Neural crest cell (in vitro differentiated cells): Measurements from ENCODE around the gene CTPS1. TPM values are rescaled to one million over a fixed set of nuclear protein-coding genes. Genes with fewer than 3 reads are reported as not detected.

Source experiments
- DNase-seq: peaks from one replicate; pipeline ENCODE4 v3.0.0; 2021; ENCODE audit warnings: low read depth, mixed read lengths, low spot score
- H3K27ac Mint-ChIP-seq: one replicate; pipeline ENCODE4 v1.8.0; 2021; ENCODE audit warnings: mild to moderate bottlenecking, mixed read lengths; ENCODE audit not compliant: unreplicated experiment
- H3K27me3 Mint-ChIP-seq: 2 replicates; pipeline ENCODE4 v1.8.0; 2021; ENCODE audit warnings: low read depth, mild to moderate bottlenecking, mixed read lengths
- H3K36me3 Mint-ChIP-seq: 2 replicates; pipeline ENCODE4 v1.8.0; 2021; ENCODE audit warnings: low read depth, mild to moderate bottlenecking, mixed read lengths
- H3K4me1 Mint-ChIP-seq: 2 replicates; pipeline ENCODE4 v1.8.0; 2021; ENCODE audit warnings: mixed read lengths
- H3K4me3 Mint-ChIP-seq: one replicate; pipeline ENCODE4 v1.8.0; 2021; ENCODE audit warnings: mild to moderate bottlenecking, mixed read lengths
- H3K9me3 Mint-ChIP-seq: 2 replicates; pipeline ENCODE4 v1.8.0; 2021; ENCODE audit warnings: mixed read lengths
- CTCF ChIP-seq: fragments of 200-600 bp; sonication (generic); conservative IDR thresholded peaks from 2 replicates; pipeline ENCODE4 v1.5.0; 2021; ENCODE audit warnings: antibody characterized with exemption, mild to moderate bottlenecking
- total RNA-seq: library from RNA; stranded (reverse); gene quantifications from 2 replicates; pipeline ENCODE4 v1.2.1, GENCODE V29; 2021

The CTPS1 gene
- total RNA-seq, 1 donor from 2014 or later, result 114 TPM

DNA sequence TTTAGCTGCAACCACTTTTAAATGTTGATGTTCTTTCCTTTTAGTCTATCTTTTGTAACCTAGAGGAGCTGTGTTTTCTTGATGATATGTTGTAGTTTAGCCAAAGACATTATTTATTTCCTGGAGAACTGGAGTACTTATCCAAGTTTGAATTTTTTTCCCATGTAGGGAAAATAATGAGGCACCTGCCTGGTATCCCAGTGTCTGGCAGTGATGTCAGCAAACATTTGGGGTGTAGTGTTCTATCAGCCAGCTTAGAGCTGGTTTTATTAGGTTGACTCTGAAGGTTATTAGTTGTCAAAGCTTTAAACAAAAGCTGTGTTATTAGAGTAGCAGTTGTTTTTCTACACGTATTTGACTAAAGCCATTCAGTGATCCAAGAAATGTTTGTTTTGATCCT is 3.2 kb downstream of the CTPS1 start:
- DNase-seq, result no peak
- H3K36me3 Mint-ChIP-seq, result peaks cover 15% of the 10 kb centered on the region
- H3K27ac Mint-ChIP-seq, result no peak overlapping the region
- no peak for TF ChIP-seq CTCF
- peak overlapping the region; percentile 95 for H3K4me3 Mint-ChIP-seq
- H3K27me3 Mint-ChIP-seq, result no peaks in the 10 kb centered on the region
- no peaks in the 10 kb centered on the region for H3K9me3 Mint-ChIP-seq
- peaks cover 30% of the 10 kb centered on the region for H3K4me1 Mint-ChIP-seq

DNA sequence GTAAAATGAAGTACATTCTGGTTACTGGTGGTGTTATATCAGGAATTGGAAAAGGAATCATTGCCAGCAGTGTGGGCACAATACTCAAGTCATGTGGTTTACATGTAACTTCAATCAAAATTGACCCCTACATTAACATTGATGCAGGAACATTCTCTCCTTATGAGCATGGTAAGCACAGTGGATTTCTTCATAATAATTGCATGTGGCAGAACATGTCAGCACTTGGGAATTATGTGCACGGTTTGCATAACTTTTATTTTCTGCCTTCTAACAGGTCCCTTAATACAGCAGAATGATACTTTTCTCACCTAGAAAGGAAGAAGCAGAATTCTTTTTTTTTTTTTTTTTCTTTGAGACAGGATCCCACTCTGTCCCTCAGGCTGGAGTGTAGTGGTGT is 3.8 kb downstream of the CTPS1 start:
- Mint-ChIP-seq H3K27me3 (no peaks in the 10 kb centered on the region), H3K27ac (no peak overlapping the region), H3K4me1 (peaks cover 30% of the 10 kb centered on the region), H3K36me3 (peaks cover 17% of the 10 kb centered on the region), H3K4me3 (peak overlapping the region; percentile 60), H3K9me3 (no peaks in the 10 kb centered on the region)
- no peak for TF ChIP-seq CTCF
- DNase-seq, result no peak

- TF ChIP-seq CTCF, result no peak
- no peak for DNase-seq
- Mint-ChIP-seq H3K4me1 (peaks cover 27% of the 10 kb centered on the region), H3K27ac (no peak overlapping the region), H3K36me3 (peaks cover 23% of the 10 kb centered on the region), H3K9me3 (no peaks in the 10 kb centered on the region), H3K27me3 (no peaks in the 10 kb centered on the region), H3K4me3 (peak overlapping the region; percentile 29)
Measured at GRCh38 chr1:40984066-40984465, 4.6 kb downstream of the CTPS1 start.

GRCh38 chr1:40984531-40984930 is 5.0 kb downstream of the CTPS1 start:
- Mint-ChIP-seq H3K9me3 (no peaks in the 10 kb centered on the region), H3K4me3 (no peak overlapping the region), H3K27ac (no peak overlapping the region), H3K4me1 (peaks cover 27% of the 10 kb centered on the region), H3K27me3 (no peaks in the 10 kb centered on the region), H3K36me3 (peaks cover 27% of the 10 kb centered on the region)
- no peak for DNase-seq
- TF ChIP-seq CTCF, result no peak

DNA sequence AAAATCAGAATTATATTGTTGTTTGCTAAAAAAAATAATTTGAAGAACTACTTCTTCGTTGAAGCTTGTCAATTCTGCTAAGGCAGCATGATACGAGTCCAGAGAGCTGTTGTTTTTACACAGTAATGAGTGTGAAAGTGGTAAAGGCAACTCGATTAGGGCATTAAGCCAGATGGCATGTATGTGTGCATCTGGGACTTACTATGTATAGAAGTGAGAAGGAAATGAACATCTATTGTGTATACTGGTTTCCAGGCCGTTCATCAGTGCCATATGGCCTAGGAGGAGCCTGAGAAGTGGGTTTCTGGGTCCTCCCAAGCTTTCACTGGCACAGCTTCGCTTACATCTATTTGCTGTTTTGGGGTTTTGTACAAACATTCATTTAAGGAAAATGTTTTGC is 5.7 kb downstream of the CTPS1 start:
- DNase-seq, result no peak
- no peaks in the 10 kb centered on the region for H3K27me3 Mint-ChIP-seq
- TF ChIP-seq CTCF, result no peak
- no peaks in the 10 kb centered on the region for H3K9me3 Mint-ChIP-seq
- H3K4me3 Mint-ChIP-seq, result peak overlapping the region; percentile 2
- H3K36me3 Mint-ChIP-seq, result peaks cover 29% of the 10 kb centered on the region
- peaks cover 27% of the 10 kb centered on the region for H3K4me1 Mint-ChIP-seq
- no peak overlapping the region for H3K27ac Mint-ChIP-seq

DNA sequence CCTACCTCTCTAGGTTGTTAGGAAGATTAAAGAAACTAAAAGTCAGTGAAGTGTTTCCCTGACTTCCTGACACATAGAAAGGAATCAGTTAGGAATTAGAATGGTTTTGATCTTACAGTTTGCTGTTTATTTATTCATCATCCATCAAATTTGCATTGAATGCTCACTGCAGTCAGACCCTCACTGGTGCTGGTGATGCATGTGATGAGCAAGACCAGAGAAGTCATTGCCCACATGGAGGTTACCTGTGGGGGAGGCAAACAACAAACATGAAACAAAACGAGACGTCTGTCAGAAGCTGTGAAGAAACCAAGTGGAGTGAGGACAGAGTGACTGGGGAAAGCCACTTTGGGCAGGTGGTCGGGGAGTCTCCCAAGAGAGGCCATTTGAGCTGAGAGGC is 6.4 kb downstream of the CTPS1 start:
- H3K4me1 Mint-ChIP-seq, result peaks cover 21% of the 10 kb centered on the region
- peaks cover 34% of the 10 kb centered on the region for H3K36me3 Mint-ChIP-seq
- no peak for DNase-seq
- H3K9me3 Mint-ChIP-seq, result no peaks in the 10 kb centered on the region
- TF ChIP-seq CTCF, result no peak
- no peak overlapping the region for H3K4me3 Mint-ChIP-seq
- no peaks in the 10 kb centered on the region for H3K27me3 Mint-ChIP-seq
- peak overlapping the region; percentile 51 for H3K27ac Mint-ChIP-seq
